Stimulated activated CD4-positive, alpha-beta T cell treated with anti-CD3 and anti-CD28 coated beads, Interleukin-4, amount 100 ng/mL, for 48 hours (primary cell): ENCODE data around the gene SOX5.
"Not testable (repeated sequence)": the region's sequence is repeated elsewhere in the genome, so short reads cannot be mapped to it uniquely, and the experiment has no call there.

Experiments used
- DNase-seq, 2 donors: peaks; one replicate each; pipeline ENCODE4 v3.0.0-alpha.2; 2020; ENCODE audit warnings: low read depth in 2 of 2

Gene SOX5

DNA sequence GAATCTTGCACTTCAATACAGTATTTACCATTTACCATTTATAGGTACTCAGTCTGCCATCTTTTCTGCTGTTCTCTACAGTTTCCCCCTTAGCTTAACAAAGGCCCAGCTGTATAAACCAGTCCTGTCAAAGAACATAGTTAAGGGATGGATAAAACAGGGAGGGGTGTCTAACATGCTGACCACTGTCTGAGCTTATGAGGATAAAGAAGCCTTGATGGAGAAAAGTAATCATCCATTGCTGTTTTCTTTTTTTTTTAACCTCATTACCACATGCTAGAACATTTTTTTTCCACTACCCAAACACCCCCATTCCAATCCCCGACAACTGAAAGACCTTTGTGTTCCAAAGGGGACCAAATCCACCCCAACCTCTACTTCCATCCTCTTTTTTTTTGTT is 39.9 kb downstream of the SOX5 start:
- no peak for DNase-seq

DNA sequence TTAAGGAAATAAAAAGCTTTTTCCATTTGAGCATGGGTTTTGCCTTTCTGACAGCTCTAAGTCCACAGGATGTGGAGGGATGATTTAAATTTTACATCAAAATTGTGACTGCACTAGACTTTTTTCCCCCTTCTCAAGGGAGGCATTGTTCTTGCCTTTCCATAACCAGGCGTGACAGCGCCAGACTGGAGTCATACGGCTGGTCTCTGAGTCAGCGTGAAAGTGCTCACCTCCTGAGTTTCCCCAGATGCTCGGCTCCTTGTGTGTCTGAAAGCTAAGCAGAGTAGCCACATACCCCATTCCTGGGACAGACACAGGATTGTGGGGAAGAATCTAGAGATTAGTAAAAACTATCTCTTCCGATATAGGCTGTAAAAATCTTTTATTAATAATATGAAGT is 43.1 kb downstream of the SOX5 start:
- no peak for DNase-seq

DNA sequence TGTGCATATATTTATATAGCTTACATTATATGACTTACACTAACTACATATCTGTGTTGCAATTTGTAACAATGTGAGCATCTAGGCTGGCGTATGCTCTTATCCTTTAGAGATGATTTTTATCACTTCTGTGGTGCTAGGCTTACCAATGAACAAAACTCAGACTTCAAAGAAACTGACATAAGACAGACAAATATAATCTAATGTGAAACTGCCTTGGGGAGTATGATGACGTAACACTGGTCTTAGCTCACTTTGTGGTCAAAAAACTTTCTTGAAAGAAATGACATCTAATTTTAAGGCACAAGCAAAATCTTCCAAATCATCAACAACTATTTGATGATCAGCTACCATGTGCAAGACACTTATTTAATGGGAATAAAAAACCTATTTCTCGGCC is 50.0 kb downstream of the SOX5 start:
- DNase-seq = no peak

DNA sequence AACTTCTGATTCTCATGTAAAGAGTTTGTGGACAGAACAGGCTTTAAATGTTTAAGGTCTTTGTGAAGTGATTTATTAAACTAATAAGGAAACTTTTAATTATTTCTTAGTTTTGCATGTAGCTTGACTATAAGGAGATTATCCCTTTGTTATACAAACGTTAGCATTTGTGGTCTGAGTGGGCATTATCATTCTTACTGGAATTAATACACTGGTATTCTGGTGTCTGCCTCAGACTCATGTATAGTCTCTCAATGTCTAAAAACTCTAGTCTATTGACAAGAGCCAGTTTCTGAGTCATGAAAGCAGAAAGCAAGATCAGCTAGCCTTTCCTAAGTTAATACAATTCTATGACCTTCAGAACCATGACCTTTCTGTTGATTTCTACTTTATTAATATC is 51.3 kb downstream of the SOX5 start:
- no peak for DNase-seq

DNA sequence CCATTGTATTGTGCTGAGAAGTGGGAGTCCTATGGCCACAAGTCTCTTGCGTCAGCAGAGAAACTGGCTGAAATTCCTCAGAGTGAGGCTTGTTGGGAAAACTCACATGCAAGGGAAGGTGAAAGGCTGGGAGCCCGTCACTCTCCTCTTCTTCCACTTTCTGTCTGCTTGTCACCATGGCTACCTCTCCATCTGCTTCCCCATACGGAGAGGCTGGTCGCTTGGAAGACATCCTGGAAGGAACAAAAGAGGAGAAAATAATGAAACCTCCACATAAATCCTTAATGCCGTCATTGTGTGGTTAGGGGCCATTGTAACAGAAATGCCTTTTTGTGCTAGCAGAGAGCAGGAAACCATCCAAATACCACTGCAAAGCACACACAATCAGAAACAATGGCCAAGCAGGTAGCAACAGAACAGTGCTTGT is 53.7 kb downstream of the SOX5 start:
- DNase-seq = no peak

DNA sequence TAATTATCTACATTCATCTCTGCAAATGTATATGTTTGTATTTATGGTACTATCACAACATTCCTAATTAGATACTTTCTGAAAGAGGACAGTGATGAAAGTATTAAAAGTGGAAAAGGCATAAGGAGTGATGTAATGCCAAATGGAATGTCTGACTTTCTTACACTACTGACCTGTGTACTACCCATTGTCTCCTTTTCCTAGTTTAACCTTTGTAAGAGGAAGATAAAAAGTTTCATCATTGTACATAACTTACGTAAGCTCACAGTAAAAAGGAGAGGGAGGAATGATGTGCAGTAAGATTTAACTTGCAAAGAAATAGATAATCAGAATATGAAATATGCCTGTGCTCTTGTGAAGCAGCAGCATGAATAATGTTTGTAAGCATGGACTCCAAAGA is 55.9 kb downstream of the SOX5 start:
- DNase-seq = no peak

DNA sequence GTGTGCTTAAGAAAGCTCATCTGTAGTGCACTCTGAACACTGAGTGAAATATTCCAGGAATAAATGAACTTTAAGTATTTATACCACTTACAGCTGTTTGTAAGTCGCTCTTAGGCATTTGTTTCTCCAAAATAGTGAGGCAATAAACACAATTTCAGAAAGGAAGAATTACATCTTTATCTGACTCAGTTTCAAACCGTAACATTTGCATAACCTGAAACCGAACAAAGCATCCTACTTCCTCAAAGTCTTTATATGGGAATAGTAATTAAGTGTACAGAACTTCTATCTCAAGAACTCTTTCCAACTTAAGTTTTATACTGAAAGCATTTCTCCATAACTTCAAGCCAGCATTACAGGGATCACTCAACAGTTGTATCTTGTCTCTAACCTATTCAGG is 58.4 kb downstream of the SOX5 start:
- DNase-seq = no peak

DNA sequence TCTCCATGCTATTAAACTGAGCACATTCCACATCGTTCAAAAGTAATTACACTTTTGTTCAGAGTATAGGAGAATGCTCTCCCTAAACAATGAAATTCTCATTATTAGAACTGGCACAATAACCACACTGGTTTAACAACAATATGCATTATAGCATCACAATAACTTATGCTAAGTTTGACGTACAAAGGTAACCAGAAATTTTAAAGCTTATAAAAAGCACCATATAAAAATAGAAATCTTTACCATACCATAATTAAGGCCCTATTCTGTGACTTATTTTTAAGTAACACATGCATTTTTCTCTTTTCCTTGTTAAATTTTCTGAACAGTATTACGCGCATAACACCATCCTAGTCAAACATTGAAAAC is 60.4 kb downstream of the SOX5 start:
- DNase-seq = no peak

DNA sequence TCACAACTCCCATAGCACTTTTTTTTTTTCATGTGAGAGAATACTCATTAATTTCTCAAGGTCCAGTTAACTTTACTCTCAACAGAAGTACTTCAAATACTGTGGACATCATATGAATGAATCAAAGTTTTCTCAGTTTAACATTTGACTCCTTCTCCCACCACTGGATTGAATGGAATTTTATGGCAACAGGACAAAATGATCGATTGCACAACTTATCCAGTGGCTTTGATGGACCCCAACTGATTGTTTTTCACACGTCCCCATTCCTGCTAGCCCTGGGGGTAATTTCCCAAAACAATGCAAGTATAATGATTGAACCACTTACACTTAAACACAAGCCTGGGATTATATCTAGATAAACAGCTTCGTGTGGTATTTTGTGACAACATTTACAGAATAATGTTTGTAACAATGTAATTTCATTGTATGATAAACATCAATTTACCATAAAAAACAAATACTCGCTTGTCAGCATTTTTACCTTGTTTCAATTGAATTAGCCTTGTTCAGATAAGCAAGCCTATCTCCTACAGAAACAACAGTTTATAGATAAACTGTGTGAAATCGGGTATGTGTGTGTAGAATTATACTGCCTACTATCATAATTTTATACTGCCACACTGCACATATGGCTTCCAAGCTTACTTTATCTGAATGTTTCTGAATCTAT is 60.9 kb downstream of the SOX5 start:
- no peak for DNase-seq

DNA sequence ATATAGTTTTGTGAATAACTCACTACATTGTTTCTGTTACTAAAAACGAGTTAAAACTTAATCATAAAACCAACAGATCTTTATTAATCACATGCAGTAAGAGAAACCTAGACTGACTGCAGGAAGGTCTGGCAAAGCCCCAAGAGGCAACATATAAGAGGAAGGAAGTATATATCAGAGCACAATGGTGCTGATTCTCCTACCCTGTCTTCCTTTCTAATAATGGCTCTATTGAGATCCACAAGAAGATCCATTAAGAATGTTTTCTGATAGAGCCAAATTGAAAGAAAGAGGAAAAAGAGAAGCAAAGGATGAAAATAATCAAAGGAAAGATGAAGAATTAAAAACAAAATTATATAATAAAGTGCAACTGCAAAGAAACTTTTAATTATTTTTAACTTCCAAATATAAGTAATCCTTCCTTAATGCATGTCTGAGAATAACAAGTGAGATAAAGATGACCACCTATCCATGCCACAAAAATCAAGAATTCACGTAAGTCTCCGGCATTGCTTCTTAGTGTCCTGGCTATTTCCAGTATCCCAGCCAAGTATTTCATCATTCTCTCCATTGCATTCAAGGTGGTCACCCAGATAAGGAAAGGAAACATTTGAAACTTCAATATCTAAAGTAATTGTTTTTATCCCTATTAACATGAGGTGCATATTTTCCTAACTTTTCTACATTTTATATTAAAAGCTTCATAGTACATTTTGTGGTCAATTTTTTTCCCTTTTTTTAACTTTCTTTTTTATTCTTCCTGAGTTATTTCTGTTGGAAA is 62.2 kb downstream of the SOX5 start:
- no peak for DNase-seq

DNA sequence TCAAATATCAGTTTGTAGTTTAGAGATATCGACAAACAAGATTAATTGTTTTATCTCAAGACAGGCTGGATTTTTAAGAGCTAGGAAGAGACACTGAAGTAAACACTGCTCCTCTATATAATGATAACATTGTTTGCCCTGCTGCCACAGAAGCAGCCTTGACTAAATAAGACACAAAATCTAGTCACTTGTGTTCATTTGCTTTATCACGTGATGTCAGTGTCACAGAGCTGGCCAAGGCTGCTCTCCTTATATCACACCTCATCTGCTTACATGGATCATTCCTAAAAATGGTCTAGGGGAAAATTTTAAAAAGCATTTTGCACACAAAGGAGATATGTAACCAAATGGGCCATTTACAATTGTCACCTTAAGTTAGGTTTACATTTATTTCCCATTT is 64.1 kb downstream of the SOX5 start:
- no peak for DNase-seq

DNA sequence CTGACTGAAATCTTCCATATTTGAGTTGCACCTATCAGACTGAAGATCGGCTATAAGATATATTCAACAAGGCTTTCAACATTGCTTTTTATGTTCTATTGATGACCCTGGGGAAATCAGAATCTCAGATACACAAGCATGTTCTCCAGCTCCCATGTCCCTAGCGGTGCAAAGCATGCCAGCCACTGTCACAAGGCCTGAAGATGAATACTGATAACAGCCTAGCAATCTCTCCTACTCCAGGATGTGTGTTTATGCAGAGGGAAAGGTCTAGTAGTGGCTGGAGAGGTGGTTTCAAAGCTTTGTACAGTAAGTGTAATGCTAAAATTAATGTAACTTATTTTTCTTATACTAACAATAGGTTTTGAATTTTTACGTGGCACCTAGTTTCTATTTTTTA is 64.6 kb downstream of the SOX5 start:
- DNase-seq = no peak

DNA sequence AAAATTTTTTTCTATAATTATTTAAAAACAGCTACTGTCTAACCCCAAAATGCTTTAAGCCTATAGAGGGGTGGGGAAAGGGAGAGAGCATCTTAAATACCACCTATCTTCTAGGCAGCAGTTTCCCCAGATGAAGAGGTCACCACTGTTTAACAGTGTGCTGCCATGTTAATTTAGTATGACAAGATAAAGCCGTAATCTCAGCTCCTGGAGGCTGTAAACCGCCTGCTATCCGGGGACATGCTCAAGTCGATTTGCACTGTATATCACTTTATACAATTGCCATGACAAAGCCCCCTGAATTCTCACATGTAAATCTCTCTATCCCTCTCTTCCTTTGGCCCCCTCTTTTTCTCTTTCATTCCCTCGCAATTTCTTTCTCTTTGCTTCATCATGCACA is 68.5 kb downstream of the SOX5 start:
- no peak for DNase-seq

DNA sequence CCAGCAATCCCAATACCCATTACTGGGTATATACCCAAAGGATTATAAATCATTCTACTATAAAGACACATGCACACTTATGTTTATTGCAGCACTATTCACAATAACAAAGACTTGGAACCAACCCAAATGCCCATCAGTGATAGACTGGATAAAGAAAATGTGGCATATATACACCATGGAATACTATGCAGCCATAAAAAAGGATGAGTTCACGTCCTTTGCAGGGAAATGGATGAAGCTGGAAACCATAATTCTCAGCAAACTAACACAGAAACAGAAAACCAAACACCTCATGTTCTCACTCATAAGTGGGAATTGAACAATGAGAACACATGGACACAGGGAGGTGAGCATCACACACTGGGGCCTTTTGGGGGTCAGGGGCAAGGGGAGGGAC is 72.9 kb downstream of the SOX5 start:
- DNase-seq = not testable (repeated sequence)

DNA sequence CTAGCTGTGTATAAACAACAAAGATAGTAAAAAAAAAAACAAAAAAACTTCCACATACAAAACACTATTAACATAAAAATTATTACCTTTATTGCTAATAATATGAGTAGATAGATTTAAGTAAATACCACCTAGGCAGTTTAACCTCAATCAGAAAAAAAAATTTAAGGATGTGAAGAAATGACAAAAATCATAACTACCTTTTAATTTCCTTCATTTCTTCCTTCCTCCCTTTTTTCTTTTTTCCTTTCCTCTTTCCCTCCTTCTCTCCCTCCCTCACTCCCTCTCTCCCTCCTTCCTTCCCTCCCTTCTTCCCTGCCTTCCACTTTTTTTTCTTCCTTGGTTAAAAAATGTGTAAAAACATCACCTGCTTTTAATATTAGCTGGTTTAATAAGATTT is 81.7 kb downstream of the SOX5 start:
- DNase-seq = no peak

DNA sequence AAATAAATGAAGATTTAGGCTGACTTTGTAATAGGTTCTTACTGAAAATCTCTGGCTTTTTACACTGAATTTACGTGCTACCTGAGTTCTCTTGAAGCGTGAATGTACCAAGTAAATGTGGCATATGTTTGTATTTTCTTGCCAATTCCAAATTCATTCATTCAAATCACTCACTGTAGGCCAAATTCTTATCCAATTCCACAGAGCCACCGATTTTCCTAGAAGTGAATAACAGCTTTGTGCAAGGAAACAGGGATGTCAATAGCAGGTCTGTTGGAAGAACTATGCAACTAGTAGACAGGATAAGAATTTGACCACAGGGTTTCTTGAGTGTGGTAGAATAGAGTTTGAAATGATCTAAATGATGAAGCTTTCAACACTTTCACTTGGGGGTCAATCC is 86.8 kb downstream of the SOX5 start:
- DNase-seq = no peak

DNA sequence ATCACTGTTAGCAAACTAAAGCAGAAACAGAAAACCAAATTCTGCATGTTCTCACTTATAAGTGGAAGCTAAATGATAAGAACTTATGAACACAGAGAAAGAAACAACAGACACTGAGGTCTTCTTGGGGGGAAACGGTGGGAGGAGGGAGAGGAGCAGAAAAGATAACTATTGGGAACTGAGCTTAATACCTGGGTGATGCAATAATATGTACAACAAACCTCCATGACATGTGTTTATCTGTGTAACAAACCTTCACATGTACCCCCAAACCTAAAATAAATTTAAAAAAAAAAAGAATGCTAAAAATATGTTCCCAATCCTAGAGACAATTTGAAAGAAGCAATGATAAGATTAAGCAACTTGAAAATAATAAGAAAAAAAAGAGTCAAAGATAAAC is 89.5 kb downstream of the SOX5 start:
- no peak for DNase-seq

DNA sequence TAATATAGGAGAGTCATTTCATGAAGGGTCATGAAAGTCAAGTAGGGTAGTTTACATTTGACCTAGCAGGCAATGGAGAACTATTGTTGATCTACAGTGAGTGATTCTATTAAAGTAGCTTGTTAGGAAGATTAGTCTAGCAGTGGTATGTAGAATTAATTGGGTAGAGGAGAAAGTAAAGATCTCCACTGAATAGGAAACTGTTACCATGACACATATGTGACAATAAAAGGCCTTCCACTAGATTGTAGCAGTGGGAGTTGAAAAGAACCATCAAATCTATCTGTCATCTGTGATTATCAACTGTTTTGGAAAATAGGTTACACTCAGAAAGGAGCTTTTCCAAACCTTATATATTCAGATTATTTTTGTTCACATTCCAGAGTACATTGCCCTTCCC is 92.3 kb downstream of the SOX5 start:
- DNase-seq = no peak

DNA sequence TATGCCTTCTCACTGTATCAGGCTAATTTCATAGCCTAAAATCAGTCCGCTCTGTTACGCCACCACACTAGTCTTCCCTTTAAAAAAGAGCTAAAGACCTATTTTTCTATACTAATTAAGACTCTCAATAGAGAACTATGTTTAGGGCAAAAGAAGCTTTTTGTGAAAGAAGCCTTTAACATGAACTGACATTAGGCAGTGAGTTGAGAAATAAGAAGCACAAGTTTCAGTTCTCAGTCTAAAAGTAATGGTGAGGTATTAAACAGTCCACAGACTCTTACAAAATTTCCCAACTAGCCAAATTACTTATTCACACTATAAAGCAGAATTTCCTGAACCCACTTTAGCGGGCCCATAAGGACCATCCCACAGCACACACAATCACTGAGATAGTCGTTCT is 93.7 kb downstream of the SOX5 start:
- DNase-seq = no peak

DNA sequence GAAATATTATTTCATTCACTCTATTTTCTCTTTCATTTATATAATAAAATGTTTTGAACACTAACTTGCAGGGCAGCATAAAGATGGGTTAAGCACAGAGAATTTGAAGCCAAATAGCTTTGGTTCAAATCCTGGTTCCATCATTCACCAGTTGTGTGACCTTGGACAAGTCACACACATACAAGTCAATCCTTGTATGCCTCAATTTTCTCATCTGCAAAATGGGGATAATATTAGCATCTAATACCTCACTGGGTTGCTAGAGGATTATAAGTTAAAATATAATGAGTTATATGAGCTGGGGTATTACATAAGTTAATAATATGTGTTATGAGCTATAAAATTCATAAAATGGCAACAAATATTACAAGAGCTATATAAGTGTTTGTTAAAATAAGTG is 94.9 kb downstream of the SOX5 start:
- DNase-seq = no peak

DNA sequence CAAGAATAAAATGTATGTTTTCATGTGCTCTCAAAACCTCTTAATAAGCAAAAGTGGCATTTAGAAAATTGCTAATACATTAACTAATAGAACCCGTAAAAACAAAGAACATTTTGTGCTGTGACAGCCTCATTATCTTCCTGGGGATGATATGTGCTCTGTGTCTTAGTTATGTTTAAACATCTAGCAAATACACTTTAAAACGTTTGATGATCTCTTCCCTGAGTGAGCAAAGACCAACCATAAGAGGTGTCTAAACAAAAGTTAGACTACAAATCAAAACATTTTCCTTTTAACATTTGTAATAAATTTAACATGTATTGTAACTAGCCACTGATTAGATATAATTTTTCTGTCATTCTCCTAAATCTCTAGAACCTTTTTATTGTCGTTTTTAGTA is 95.8 kb downstream of the SOX5 start:
- no peak for DNase-seq

DNA sequence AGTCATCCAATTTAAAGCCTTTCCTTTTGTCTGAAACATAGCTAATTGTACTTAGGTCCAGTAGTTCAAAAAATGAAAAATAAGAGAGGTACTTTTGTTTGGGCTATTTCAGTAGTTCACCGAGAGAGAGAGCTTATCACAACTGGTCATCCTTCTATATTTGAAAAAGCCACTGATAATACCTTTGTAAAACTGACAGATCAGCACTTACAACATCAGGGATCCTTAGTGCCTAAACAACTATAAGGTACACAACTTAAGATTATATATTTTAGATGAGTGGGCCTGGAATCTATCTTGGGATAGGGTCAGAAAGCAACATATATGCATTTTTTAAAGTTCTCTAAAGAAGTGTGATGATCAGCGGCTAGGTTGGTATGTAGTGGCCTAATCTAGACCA is 97.9 kb downstream of the SOX5 start:
- DNase-seq = no peak

DNA sequence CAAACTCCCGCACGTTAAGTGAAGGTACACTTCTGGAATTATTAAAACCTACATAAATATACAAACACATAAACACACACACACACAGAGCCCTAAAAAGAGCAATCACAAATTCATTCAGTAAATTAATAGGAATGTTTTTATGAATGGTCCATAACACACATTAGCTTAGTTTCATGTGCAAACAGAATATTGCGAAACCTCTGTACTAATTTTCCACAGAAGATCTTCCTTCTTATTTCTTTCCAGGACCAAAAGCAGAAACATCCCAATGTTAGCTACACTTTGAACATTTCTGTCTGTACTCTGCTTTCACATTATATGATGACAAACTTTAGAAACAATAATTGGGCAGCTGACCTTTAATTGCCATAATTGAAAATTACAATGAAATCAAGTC is 101.6 kb downstream of the SOX5 start:
- DNase-seq = no peak

DNA sequence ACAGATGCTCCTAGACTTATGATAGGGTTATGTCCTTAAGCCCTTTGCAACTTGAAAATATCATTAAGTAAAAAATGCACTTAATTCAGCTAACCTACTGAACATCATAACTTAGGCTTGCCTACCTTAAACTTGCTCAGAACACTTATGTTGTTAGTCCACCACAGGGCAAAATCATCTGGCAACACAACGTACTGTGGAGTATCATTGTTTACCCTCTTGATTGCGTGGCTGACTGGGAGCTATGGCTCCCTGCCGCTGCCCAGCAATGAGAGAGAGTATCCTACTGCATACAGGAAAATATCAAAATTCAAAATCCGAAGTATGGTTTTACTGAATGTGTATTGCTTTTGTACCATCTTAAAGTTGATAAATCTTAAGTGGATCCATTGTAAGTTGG is 105.5 kb downstream of the SOX5 start:
- no peak for DNase-seq
